ENCODE results near the gene CACNA1E.

The CACNA1E gene

GRCh38 chr1:181485287-181486097, 2.2 kb downstream of the CACNA1E start:
- peak; percentile 49 for DNase-seq

- DNase-seq: no peak
Observed at GRCh38 chr1:181486098-181486420, 2.7 kb downstream of the CACNA1E start.

- DNase-seq: no peak
Observed at GRCh38 chr1:181488866-181489265, 5.5 kb downstream of the CACNA1E start.

- DNase-seq: no peak
Observed at GRCh38 chr1:181490276-181490675, 7.0 kb downstream of the CACNA1E start.

- peak; percentile 38 for DNase-seq
Observed at GRCh38 chr1:181490740-181491712, 7.7 kb downstream of the CACNA1E start.

GRCh38 chr1:181493166-181493565, 9.8 kb downstream of the CACNA1E start:
- no peak for DNase-seq

GRCh38 chr1:181493885-181494284, 10.6 kb downstream of the CACNA1E start:
- DNase-seq: no peak

- DNase-seq: no peak
Observed at GRCh38 chr1:181496759-181497158, 13.4 kb downstream of the CACNA1E start.

GRCh38 chr1:181497870-181498269, 14.6 kb downstream of the CACNA1E start:
- DNase-seq: no peak

- DNase-seq: no peak
Observed at GRCh38 chr1:181499825-181500224, 16.5 kb downstream of the CACNA1E start.

- DNase-seq: no peak
Observed at GRCh38 chr1:181500636-181501035, 17.3 kb downstream of the CACNA1E start.

- DNase-seq: no peak
Observed at GRCh38 chr1:181501612-181502011, 18.3 kb downstream of the CACNA1E start.

- peak; percentile 64 for DNase-seq
Observed at GRCh38 chr1:181503171-181503810, 20.0 kb downstream of the CACNA1E start.

- DNase-seq: no peak
Observed at GRCh38 chr1:181504399-181504842, 21.1 kb downstream of the CACNA1E start.

- no peak for DNase-seq
Observed at GRCh38 chr1:181506563-181507353, 23.4 kb downstream of the CACNA1E start.

- no peak for DNase-seq
Observed at GRCh38 chr1:181508486-181509165, 25.3 kb downstream of the CACNA1E start.

- DNase-seq: no peak
Observed at GRCh38 chr1:181513786-181514297, 30.5 kb downstream of the CACNA1E start.

GRCh38 chr1:181514298-181515290, 31.3 kb downstream of the CACNA1E start:
- no peak for DNase-seq

- DNase-seq: no peak
Observed at GRCh38 chr1:181516706-181517105, 33.4 kb downstream of the CACNA1E start.

GRCh38 chr1:181517181-181517875, 34.0 kb downstream of the CACNA1E start:
- no peak for DNase-seq

All from femur (tissue), 1 donor.